Sigmoid colon (tissue), 4 donors: ENCODE measurements around the gene CSRNP2.

Source experiments
- CTCF ChIP-seq, 4 experiments: fragments of 450-650 bp in 3 of 4; fragments of 200-600 bp in 1 of 4; IDR thresholded peaks; one replicate each; pipeline ENCODE4 v1.5.1; 2016 to 2019; ENCODE audit warnings: antibody characterized with exemption in 4 of 4, mild to moderate bottlenecking in 3 of 4, moderate library complexity in 2 of 4
- EP300 ChIP-seq, 4 donors: sonication (generic); formaldehyde crosslinking; IDR thresholded peaks; one replicate each; pipeline ENCODE4 v1.6.1; 2017; ENCODE audit warnings: antibody characterized with exemption in 4 of 4
- POLR2AphosphoS5 ChIP-seq, 4 donors: sonication (generic); formaldehyde crosslinking; IDR thresholded peaks; one replicate each; pipeline ENCODE4 v1.6.1; 2017; ENCODE audit warnings: antibody characterized with exemption in 4 of 4

GRCh38 chr12:51132693-51133092, 49.3 kb upstream of the CSRNP2 start:
- TF ChIP-seq CTCF (IDR thresholded peaks at IDR 0.05): no peak
- TF ChIP-seq EP300 (IDR thresholded peaks at IDR 0.05): no peak
- no peak for TF ChIP-seq POLR2AphosphoS5 (IDR thresholded peaks at IDR 0.05)
